HG03196 (cell line): ENCODE measurements around the gene DCK.

ENCODE experiments used
- ATAC-seq: cut with Tn5 transposase; IDR thresholded peaks from one replicate; pipeline ENCODE4 v1.9.1; 2021; ENCODE audit not compliant: unreplicated experiment

DCK gene

DNA sequence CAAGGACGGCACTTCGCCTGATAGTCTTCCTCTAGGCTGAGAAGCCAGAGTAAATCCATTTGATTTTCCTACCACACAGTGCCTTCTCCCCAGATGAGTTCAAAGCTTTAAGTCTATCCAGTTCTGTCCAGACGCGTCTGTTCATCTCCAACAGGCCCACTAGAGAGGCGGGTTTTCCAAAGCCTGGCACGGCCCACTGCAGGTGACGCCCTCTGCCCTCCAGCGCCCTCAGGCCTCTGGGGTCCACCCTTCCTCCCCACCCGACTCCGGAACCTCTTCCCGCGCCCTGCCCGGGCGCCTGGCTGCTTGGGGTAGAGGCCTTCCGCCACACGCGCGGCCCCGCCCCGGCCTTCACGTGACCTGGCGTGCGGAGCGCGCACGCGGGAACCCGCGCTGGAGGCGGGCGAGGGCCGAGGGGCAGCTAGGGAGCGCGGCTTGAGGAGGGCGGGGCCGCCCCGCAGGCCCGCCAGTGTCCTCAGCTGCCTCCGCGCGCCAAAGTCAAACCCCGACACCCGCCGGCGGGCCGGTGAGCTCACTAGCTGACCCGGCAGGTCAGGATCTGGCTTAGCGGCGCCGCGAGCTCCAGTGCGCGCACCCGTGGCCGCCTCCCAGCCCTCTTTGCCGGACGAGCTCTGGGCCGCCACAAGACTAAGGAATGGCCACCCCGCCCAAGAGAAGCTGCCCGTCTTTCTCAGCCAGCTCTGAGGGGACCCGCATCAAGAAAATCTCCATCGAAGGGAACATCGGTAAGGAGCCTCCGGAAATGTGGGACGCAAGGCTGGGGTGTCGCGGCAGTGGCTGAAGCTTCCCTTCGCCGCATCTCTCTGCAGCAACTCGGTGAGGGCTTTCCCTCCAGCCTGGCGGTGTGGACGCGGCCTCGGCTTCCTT lies at the start of gene DCK:
Gene DCK, plus strand, starts transcription at position 469 of the 888 bp plus-strand sequence. Its CDS starts 187 bp downstream, at position 656.
- ATAC-seq, result peak; percentile 87

DNA sequence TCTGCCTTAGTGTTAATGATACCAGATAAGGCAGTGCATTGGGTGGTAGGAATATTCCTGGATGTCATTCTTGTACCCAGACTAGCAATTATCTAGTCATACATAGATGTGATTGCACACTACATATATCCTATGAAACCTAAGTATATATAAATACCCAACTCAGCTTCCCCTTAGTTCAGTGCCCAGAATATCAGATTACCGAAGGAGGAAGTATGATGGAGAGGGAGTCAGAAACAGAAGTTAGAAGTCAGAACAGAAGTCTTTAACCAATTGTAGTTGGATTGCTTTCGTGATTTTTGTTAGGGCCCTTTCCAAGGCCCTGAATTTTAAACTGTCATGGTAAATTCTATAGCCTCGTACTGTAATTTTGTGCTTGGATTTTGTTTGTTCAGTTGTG lies 48.4 kb upstream of the DCK start:
- no peak for ATAC-seq

- no peak for ATAC-seq
These were observed 47.9 kb upstream of the DCK start for GRCh38 chr4:70945452-70946055.

- no peak for ATAC-seq
These were observed 46.5 kb upstream of the DCK start for GRCh38 chr4:70946939-70947338.

GRCh38 chr4:70948665-70949260 lies 44.7 kb upstream of the DCK start:
- ATAC-seq, result no peak

DNA sequence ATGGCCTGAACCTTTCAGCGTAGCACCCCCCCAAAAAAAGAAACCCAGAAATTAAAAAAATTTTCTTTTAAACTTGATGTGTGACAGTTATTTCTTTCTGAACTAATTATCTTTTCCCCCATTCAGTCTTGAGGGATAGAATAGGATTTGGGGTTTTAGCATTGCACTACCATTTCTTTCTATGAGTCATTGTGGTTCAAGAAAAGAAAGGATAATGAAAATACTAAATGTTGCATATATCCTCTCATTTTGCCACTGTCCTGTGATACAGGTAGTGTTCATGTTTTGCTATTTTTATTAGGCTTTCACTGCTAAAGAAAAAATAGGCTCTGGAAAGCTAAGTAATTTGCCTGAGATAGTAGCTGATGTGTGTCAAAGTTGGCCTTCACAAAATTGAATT lies 39.4 kb upstream of the DCK start:
- ATAC-seq, result no peak

GRCh38 chr4:70956549-70957210 lies 36.8 kb upstream of the DCK start:
- ATAC-seq, result no peak

GRCh38 chr4:70958681-70959080 lies 34.8 kb upstream of the DCK start:
- no peak for ATAC-seq

- ATAC-seq, result no peak
These were observed 24.4 kb upstream of the DCK start for GRCh38 chr4:70969076-70969475.

DNA sequence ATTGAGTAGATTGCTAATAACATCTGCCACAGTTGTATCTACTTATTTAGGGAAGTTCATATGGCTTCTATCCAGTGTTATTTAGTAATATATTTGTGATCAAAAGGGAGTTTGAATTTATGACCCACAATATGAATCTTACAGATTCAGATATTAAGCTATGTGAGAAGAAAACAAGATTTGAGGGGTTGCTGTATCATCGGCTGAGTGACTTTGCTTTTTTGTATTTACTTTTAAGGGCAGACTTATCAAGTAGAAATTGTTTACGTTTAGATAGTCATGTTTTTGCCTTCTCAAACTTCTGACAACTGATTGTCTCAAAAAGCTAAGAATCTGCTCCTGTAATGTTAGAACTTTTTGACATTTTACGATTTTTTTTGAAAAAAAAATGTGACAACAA lies 17.2 kb upstream of the DCK start:
- no peak for ATAC-seq

GRCh38 chr4:70979445-70980008 lies 13.9 kb upstream of the DCK start:
- no peak for ATAC-seq

DNA sequence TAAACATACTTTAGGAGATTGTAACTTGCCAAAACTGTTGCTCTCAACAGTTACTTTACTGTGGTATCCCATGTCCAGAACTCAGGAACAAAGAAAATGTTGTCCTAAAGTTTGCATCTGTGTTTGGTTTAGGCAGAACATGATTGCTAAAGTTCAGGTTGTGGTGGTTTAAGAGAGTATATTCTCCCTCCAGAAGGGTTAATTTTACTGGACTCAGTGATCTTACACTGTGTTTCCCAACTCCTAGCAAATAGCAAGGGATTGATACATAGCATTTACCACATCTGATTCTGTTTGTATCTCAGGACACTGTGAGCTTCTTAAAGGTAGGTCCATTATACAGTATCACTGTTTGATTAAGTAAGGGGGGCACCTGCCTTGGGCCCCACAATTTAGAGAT lies 13.3 kb upstream of the DCK start:
- ATAC-seq, result no peak

- no peak for ATAC-seq
These were observed 9.3 kb upstream of the DCK start for GRCh38 chr4:70984106-70984505.

DNA sequence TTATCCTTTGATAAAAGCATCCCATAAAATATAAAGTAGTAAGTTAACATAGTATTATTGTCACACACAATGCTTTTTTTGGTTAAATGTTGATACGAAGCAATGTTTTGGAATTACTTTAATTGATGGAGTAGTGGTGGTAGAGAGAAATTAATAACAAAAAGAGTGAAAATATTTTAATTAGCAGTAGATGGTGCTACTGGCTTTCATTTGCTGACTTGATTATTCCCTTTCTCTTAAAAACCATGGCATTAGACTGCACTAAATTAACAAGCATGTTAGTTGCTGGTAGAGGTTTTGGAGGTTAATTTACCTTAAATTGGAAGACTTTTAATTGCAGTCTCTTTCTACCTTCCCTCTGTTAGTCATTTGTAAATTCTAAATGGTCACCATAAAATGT lies 8.9 kb upstream of the DCK start:
- ATAC-seq, result no peak

- ATAC-seq, result no peak
These were observed 1.9 kb upstream of the DCK start for GRCh38 chr4:70991596-70991995.

DNA sequence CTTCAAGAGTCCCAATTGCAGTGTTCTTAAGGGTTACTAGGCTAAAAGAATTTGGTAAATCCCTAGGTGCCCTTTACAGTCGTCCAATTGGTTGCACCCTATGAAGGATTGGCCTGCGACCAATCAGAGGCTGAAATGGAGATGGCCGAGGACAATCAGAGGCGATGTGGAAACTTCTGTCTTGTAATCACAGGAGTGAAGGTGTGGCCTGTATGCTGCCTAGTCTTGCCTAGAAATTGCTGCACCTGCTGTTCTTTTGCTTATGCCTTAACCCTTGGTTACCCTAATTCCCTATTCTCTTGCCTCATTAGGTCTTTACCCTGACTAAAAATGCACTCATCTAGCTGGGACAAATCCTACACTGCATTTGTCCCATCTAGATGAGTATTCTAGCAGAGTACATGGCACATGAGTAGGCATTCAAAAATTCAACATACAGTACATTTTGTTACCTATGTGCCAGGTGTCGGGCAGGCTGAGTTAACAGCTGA lies 1.0 kb upstream of the DCK start:
- ATAC-seq, result no peak

DNA sequence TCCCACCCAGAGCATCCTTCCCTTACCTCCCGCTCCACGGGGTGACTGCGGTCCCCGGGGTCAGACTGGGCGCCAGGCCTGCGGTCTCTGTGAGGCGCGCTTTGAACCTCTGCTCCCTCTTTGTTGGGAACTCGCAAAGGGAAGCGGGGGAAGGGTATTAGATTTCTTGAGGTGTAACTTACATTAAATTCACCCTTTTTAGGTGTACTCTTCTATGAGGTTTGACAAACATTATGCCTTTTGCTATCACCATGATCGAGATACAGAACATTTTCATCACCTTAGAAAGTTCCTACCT lies 569 bp downstream of the DCK start:
- ATAC-seq, result no peak

GRCh38 chr4:70994387-70995099 lies 1.1 kb downstream of the DCK start:
- peak; percentile 42 for ATAC-seq

GRCh38 chr4:70996018-70996360 lies 2.5 kb downstream of the DCK start:
- ATAC-seq, result no peak

DNA sequence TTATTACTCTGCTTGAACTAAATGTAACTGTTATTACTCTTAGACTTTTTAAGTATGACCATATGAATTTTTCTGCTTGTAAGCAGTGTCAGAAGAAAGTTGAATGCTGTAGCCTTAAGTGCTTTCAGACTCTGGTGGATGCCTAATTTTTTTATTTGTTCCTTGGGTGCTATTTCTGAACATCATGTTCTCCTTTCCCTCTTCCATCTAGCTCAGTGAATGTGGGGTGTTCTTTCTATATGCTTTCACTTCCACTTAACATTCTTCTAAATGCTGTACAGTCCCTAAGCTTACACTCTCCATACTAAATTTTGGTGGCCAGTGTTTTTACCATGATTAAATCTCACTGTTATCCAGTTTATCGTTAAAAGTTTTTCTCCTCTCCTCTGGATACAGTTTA lies 3.6 kb downstream of the DCK start:
- no peak for ATAC-seq

- ATAC-seq, result no peak
These were observed 4.1 kb downstream of the DCK start for GRCh38 chr4:70997546-70997945.
